ENCODE results near the gene LCNL1.

The LCNL1 gene

GRCh38 chr9:136982232-136983051, at the start of gene LCNL1:
Gene LCNL1, plus strand, starts transcription at chr9:136982993. Its CDS starts 594 bp downstream, at chr9:136983587.
- DNase-seq = no peak

GRCh38 chr9:136934277-136934676, 48.5 kb upstream of the LCNL1 start:
- no peak for DNase-seq

GRCh38 chr9:136935651-136936050, 47.1 kb upstream of the LCNL1 start:
- no peak for DNase-seq

GRCh38 chr9:136936645-136937170, 46.1 kb upstream of the LCNL1 start:
- DNase-seq = no peak

- DNase-seq = no peak
Observed at GRCh38 chr9:136937186-136938001, 45.4 kb upstream of the LCNL1 start.

GRCh38 chr9:136939431-136939995, 43.3 kb upstream of the LCNL1 start:
- no peak for DNase-seq

GRCh38 chr9:136939996-136940525, 42.7 kb upstream of the LCNL1 start:
- DNase-seq = no peak

GRCh38 chr9:136940526-136941230, 42.1 kb upstream of the LCNL1 start:
- DNase-seq = no peak

GRCh38 chr9:136941231-136942111, 41.3 kb upstream of the LCNL1 start:
- DNase-seq = no peak

- DNase-seq = no peak
Observed at GRCh38 chr9:136942112-136942880, 40.5 kb upstream of the LCNL1 start.

GRCh38 chr9:136942881-136943230, 39.9 kb upstream of the LCNL1 start:
- DNase-seq = no peak

GRCh38 chr9:136943291-136944211, 39.2 kb upstream of the LCNL1 start:
- DNase-seq = peak in 1 of 2 donors; percentile 34

- DNase-seq = peak in 1 of 2 donors; percentile 25
Observed at GRCh38 chr9:136944212-136944518, 38.6 kb upstream of the LCNL1 start.

- DNase-seq = peak; percentile 91 to 93
Observed at GRCh38 chr9:136944519-136945332, 38.1 kb upstream of the LCNL1 start, which contains the start of the genes C8G and FBXW5. Gene C8G, plus strand, starts transcription at chr9:136945243. Its CDS starts 78 bp downstream, at chr9:136945321. Gene FBXW5, minus strand, starts transcription at chr9:136944738. Its CDS starts 655 bp downstream, at chr9:136944083.

GRCh38 chr9:136945333-136946227, 37.2 kb upstream of the LCNL1 start:
- DNase-seq = no peak

GRCh38 chr9:136946228-136947027, 36.4 kb upstream of the LCNL1 start:
- no peak for DNase-seq
